Measurements from ENCODE around the gene RAB40C.

- no peak for TF ChIP-seq CTCF (IDR thresholded peaks at IDR 0.05)
- no peak for TF ChIP-seq POLR2A (IDR thresholded peaks at IDR 0.05)
- TF ChIP-seq POLR2AphosphoS5 (IDR thresholded peaks at IDR 0.05) = no peak
- TF ChIP-seq EP300 (IDR thresholded peaks at IDR 0.05) = no peak
Measured at GRCh38 chr16:555528-556473, 34.1 kb upstream of the RAB40C start.
